A549 treated with dexamethasone at 1 μM for 4 hours (cell line): ENCODE data around the gene NCDN. TPM values are rescaled to one million over a fixed set of nuclear protein-coding genes. Genes with fewer than 3 reads are reported as not detected.

Source experiments
- total RNA-seq: library from RNA; stranded (reverse); fragments of 200-300 nt; extraction: Qiagen RNA extraction; gene quantifications from 5 replicates; pipeline ENCODE4 v1.2.3, GENCODE V29; 2022

Gene NCDN, protein sequence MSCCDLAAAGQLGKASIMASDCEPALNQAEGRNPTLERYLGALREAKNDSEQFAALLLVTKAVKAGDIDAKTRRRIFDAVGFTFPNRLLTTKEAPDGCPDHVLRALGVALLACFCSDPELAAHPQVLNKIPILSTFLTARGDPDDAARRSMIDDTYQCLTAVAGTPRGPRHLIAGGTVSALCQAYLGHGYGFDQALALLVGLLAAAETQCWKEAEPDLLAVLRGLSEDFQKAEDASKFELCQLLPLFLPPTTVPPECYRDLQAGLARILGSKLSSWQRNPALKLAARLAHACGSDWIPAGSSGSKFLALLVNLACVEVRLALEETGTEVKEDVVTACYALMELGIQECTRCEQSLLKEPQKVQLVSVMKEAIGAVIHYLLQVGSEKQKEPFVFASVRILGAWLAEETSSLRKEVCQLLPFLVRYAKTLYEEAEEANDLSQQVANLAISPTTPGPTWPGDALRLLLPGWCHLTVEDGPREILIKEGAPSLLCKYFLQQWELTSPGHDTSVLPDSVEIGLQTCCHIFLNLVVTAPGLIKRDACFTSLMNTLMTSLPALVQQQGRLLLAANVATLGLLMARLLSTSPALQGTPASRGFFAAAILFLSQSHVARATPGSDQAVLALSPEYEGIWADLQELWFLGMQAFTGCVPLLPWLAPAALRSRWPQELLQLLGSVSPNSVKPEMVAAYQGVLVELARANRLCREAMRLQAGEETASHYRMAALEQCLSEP
- 12.9 to 20.1 TPM (median 18.6 TPM) in 5 replicates for total RNA-seq

DNA sequence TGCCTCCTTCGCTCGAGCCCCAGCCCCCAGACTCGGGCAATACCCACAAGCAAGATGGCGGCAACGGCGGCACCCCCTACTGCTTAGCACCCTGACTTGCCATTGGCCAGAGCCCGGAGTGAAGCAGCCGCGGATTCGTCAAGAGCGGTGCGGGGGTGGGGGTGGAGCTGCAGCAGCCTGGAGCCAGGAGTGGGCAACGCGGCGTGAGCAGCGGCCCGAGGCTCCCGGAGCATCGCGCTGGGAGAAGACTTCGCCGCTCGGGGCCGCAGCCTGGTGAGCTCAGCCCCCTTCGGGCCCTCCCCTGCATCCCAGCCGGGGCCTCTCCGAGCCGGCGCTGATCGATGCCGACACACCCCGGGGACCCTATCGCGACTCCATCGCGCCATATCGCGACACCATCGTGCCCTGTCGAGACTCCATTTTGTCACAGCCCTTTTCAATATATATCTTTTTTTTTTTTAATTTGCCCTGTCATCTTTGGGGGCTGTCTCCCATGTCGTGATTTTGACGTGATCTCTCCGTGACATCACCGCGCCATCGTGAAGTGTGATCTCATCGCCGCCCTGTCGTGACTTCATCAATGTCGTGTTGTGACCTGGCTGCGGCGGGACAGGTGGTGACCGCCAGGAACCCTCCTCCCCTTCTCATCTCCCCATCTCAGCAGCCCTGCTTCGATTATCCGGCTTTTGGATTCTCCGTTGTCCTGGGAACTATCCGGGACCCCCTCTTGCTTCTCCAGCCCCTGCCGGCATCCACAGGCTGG lies at the start of gene NCDN:
Gene NCDN, plus strand, starts transcription at position 189 of the 763 bp plus-strand sequence. Its CDS starts 392 bp downstream, at position 581.

DNA sequence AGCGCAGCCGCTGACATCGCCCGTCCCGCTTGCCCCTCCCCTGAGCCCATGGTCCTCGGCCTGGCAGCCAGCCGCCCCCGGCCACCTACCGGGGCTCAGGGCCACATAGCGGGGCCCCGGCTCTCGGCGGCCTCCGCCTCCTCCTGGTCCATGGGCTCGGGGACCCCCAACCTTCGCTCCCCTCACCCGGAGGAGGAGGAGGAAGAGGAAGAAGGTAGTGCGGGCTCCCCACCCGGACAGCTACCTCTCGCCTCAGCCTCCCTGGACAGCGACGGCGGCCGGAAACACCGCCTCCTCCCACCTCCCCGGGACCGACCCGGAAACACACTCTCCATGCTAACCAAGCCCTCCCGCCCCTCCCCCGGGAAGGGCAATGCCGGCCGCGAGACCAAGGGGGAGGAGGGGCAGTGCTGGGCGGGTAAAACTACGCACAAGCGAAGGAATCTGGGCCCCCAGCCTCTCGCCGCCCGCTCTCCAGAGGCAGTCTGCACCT lies 435 bp upstream of the NCDN start, which contains the start of gene KIAA0319L:
Gene KIAA0319L, minus strand, starts transcription at position 286 of the 493 bp plus-strand sequence. CDS start 2,912 bp downstream, outside the sequence.

DNA sequence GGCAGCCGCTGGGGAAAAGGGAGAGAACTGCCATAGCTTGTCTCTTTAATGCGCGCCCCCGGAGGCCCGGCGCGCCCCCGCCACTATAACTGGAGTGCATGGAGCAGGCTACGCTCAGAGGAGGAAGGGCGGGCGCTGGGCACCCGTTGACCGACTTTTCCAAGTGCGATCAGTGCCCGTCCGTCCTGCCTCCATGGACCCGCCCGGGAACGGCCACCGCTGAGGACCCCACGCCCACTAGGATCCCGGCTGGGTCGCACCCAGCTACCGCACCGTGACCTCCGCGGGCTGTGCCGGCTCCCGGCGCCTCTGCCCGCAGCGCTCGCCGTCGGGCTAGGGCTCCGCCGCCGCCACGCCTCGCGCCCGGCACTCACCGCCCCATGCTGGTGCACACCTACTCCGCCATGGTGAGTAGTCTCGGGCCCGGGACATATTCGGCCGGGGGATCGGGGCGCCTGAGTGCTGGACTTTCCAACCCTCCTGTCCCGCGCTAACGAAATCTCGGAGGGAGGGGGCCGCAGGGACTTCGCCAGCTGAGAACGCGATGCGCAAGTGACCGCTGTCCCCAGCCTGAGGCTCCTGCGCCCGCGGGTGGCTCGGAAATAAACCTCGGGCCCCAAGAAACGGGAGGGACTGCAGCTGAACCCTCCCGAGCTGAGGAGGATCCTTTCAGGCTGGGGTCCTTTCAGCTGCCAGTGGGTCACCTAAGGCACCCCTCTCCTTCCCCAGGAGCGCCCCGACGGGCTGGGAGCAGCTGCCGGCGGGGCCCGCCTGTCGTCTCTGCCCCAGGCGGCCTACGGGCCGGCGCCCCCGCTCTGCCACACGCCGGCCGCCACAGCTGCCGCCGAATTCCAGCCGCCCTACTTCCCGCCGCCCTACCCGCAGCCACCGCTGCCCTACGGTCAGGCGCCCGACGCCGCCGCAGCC lies 15.9 kb downstream of the NCDN start, which contains the start of gene TFAP2E:
Gene TFAP2E, plus strand, starts transcription at position 117 of the 927 bp plus-strand sequence. Its CDS starts 264 bp downstream, at position 381.

Other genes starting within 250 kb of the NCDN start
- gene KIAA0319L, start 396 bp upstream of the NCDN start, total RNA-seq: 13.8 to 16.8 TPM (median 15.9 TPM) in 5 replicates
- 0.47 to 0.80 TPM (median 0.65 TPM) in 5 replicates for gene TFAP2E, start 15.5 kb downstream of the NCDN start, total RNA-seq
- 80.2 to 115 TPM (median 108 TPM) in 5 replicates for gene PSMB2, start 83.7 kb downstream of the NCDN start, total RNA-seq
- 12.5 to 13.9 TPM (median 13.9 TPM) in 5 replicates for gene C1orf216, start 161.1 kb downstream of the NCDN start, total RNA-seq
- 11.2 to 14.2 TPM (median 12.5 TPM) in 5 replicates for gene CLSPN, start 212.2 kb downstream of the NCDN start, total RNA-seq